Measurements from ENCODE around the gene TOMM22.

Gene TOMM22

DNA sequence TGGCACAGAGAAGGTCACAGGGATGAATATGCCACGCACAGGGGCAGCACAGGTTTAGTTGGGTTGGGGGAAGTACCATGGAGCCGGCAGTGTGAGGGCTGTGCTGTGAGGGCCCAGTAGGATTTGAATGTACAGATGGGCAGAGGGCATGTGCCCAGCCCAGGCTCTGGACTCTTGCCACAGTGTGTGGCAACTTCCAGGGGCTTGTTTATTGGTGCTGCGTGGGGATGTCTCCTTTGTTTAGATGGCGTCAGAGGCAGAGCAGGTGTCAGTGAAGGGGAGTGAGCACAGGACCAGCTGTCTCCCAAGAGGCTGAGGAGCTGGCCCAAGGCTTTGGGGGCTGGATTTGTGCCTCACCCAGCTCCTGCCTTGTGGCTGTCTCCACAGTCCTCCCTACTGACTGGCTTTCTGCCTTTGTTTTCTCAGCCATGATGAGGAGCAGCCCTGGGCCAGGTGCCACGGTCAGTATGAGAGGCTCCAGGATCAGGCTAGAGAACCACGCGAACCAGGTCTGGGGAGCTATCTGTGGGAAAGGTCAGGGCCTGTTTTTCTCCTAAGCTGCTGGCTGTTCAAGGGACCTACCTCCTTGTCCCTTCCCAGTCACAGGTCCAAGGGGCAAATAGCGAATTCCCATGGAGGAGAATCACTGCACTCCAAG lies 52.1 kb downstream of the TOMM22 start:
- no peak for DNase-seq (ENCODE audit: low read depth in 2 of 2)

DNA sequence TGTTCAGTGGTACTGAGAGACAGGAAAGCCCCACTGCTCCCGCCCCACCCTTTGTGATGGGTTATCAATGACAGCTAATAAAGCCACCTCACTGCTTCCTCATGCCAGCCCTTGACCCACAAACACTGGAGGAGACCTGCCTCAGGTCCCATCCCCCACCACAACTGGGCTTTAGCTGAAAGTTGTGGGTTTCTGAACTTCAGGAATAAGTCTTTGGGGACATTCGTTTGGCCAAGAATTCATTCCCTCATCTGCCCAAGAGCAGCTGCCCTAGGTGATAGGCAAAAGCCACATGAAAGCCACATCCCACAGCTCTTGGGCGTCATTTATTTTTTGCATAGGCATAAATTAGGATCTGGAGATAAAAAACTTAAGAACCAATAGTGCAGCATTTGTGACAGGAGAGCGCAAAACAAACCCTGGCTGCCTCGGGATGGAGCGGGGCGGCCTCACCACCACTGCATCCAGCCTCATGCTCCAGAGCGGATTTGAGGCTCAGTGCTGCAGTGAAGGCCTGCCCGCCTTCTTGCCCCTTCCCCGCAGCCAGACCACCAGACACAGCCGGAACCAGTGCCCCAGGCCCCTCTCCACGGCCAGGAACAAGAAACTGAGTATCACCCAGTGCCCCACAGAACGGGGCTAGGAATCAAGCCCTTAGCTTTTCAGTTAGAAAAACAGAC lies 52.8 kb downstream of the TOMM22 start:
- no peak for DNase-seq (ENCODE audit: low read depth in 2 of 2)

All from activated CD4-positive, alpha-beta T cell treated with anti-CD3 and anti-CD28 coated beads for 24 hours (primary cell).